Neuron (in vitro differentiated cells): Measurements from ENCODE around the gene TAF1A.

ENCODE experiments used
- H2AFZ ChIP-seq: one replicate; pipeline ENCODE4 v1.6.1; 2013; ENCODE audit warnings: low read depth, mild to moderate bottlenecking, inconsistent platforms, low read length, moderate library complexity
- H3K27me3 ChIP-seq: one replicate; pipeline ENCODE4 v1.6.1; 2013; ENCODE audit warnings: low read length; ENCODE audit not compliant: insufficient read depth
- H3K36me3 ChIP-seq: one replicate; pipeline ENCODE4 v1.6.1; 2013; ENCODE audit warnings: low read length; ENCODE audit not compliant: insufficient read depth
- H3K4me1 ChIP-seq: one replicate; pipeline ENCODE4 v1.6.1; 2013; ENCODE audit warnings: low read length; ENCODE audit not compliant: insufficient read depth
- H3K4me3 ChIP-seq: 2 replicates; pipeline ENCODE4 v1.5.1; 2013; ENCODE audit warnings: mild to moderate bottlenecking, low read length, moderate library complexity
- H3K9me3 ChIP-seq: one replicate; pipeline ENCODE4 v1.6.1; 2013; ENCODE audit warnings: low read length

The TAF1A gene

DNA sequence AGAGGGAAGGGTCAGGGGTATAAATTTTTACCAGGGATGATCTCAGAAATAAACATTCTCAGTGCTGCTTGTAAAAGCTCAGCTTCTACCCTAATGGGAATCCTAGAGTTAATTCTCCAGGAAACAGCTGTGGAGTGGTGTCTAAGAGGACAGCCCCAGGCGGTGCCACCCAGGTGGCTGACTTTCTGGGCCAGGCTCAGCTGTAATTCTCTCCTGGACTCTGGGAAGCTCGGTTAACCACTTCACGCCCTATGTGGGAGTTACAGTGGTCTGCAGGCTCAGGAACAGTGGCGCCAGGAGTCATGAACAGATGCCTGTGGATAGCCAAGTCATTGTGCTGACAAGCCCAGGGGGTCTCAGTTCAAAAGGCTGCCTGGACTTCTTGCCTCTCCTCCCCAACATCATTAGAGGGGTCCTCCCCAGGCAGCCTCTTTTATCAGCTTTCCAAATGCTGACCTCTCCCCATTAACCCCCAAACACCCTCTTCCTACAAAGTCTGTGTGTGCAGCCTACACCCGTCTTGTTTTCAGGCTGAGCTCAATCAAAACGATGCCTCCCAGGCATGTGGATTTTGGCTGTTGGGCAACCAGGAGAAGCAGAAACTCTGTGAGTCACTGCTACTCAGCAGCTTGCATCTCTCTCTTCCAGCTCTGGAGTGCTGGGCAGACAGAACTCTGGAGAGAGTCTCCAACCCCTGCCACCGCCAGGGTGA is 43.0 kb downstream of the TAF1A start:
- H3K27me3 ChIP-seq = no peaks in the 10 kb centered on the region
- H3K9me3 ChIP-seq = no peaks in the 10 kb centered on the region
- H3K4me3 ChIP-seq = no peak overlapping the region
- H2AFZ ChIP-seq = no peak overlapping the region
- H3K4me1 ChIP-seq = no peaks in the 10 kb centered on the region
- no peaks in the 10 kb centered on the region for H3K36me3 ChIP-seq

GRCh38 chr1:222546091-222546490 is 43.6 kb downstream of the TAF1A start:
- Histone ChIP-seq H2AFZ (no peak overlapping the region), H3K4me1 (no peaks in the 10 kb centered on the region), H3K4me3 (no peak overlapping the region), H3K27me3 (no peaks in the 10 kb centered on the region), H3K9me3 (no peaks in the 10 kb centered on the region), H3K36me3 (no peaks in the 10 kb centered on the region)

GRCh38 chr1:222543817-222544216 is 45.9 kb downstream of the TAF1A start:
- Histone ChIP-seq H3K4me3 (no peak overlapping the region), H3K4me1 (no peaks in the 10 kb centered on the region)

DNA sequence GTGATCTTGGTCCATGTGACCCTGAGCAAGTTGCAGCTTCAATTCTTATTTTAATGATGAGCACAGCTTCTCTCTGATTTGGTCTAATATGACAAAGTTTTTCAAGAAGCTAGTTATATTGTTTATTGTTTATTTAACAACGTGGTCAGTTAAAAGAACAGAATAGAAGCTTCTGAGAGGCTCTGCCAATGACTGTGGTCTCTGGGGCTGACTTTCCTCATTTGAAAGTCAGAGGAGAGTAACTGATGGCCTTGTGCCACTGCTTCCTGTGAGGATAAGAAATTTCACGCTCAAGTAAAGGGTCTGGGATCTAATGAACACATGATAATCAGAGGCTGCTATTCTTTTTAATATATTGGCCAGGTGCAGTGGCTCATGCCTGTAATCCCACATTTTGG is 49.1 kb downstream of the TAF1A start:
- Histone ChIP-seq H3K4me1 (no peaks in the 10 kb centered on the region), H2AFZ (no peak overlapping the region), H3K27me3 (no peaks in the 10 kb centered on the region), H3K4me3 (no peak overlapping the region), H3K9me3 (no peaks in the 10 kb centered on the region), H3K36me3 (no peaks in the 10 kb centered on the region)

More at GRCh38 chr1:222543817-222544216, 45.9 kb downstream of the TAF1A start:
- no peaks in the 10 kb centered on the region for H3K36me3 ChIP-seq
- no peaks in the 10 kb centered on the region for H3K9me3 ChIP-seq
- H2AFZ ChIP-seq = no peak overlapping the region
- no peaks in the 10 kb centered on the region for H3K27me3 ChIP-seq

- Histone ChIP-seq H3K27me3 (no peaks in the 10 kb centered on the region), H3K36me3 (no peaks in the 10 kb centered on the region), H3K4me3 (no peak overlapping the region), H2AFZ (no peak overlapping the region), H3K9me3 (no peaks in the 10 kb centered on the region), H3K4me1 (no peaks in the 10 kb centered on the region)
Measured at GRCh38 chr1:222539951-222540597, 49.7 kb downstream of the TAF1A start.

DNA sequence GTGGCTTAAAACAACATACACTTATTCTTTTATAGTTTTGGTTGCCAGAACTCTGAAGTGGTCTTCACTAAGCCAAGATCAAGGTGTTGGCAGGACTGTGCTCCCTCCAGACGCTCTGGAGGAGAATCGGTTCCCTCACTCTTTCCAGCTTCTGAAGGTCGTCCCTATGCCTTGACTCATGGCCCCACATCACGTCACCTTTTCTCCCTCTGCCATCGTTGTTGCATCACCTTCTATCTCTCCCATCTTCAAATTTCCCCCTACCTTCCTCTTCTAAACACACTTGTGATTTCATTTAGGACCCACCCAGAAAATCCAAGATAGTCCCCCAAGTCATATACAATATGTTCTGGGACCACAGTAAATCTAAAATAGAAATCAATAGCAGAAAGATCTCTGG is 54.3 kb downstream of the TAF1A start:
- Histone ChIP-seq H3K27me3 (no peaks in the 10 kb centered on the region), H3K36me3 (no peaks in the 10 kb centered on the region), H3K9me3 (no peaks in the 10 kb centered on the region), H3K4me3 (no peak overlapping the region), H3K4me1 (no peaks in the 10 kb centered on the region), H2AFZ (no peak overlapping the region)

GRCh38 chr1:222530852-222531251 is 58.9 kb downstream of the TAF1A start:
- Histone ChIP-seq H3K4me3 (no peak overlapping the region), H2AFZ (no peak overlapping the region), H3K4me1 (no peaks in the 10 kb centered on the region), H3K27me3 (peaks cover 8% of the 10 kb centered on the region), H3K9me3 (no peaks in the 10 kb centered on the region), H3K36me3 (no peaks in the 10 kb centered on the region)

DNA sequence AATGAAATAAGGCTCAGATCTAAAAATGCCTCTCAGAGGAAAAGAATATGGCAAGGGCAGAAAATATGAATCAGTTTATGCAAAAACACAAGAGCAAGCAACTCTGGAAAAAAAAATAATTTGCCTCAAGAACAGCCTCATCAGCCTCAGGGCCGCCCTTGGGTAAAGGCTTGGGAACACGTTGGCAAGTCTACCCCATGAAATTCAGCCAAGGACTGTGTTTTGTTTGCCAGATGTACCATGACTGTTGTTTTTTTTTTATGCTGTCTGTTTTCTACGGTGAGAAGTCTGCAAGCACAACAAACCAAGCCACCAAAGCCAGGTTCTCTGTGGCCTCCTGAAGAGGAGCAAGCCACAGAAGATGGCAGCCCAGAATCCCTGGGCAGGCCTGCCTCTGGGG is 59.8 kb downstream of the TAF1A start:
- H3K4me3 ChIP-seq = no peak overlapping the region
- peaks cover 8% of the 10 kb centered on the region for H3K27me3 ChIP-seq
- H3K36me3 ChIP-seq = no peaks in the 10 kb centered on the region
- H3K9me3 ChIP-seq = no peaks in the 10 kb centered on the region
- no peak overlapping the region for H2AFZ ChIP-seq
- no peaks in the 10 kb centered on the region for H3K4me1 ChIP-seq

DNA sequence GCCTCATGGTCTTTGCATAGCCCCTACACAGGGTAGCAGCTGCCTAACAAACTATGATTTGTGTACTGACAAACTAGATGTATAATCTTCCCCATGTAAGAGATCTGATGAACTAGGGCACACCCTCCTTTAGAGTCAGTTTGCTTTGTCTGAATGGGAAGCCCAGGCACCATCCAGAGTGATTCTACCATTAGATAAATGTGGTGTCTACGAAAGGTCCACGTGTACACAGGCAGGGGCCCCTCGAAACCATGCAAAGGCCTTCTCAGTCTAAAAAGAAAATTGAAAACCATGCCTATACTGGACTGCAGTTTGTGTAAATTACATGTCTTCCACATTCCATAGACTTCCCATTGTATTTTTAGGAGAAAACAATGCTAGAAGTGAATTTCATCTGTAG is 60.6 kb downstream of the TAF1A start:
- no peak overlapping the region for H3K4me3 ChIP-seq
- H3K4me1 ChIP-seq = no peaks in the 10 kb centered on the region
- peaks cover 8% of the 10 kb centered on the region for H3K27me3 ChIP-seq
- no peaks in the 10 kb centered on the region for H3K36me3 ChIP-seq
- no peak overlapping the region for H2AFZ ChIP-seq
- H3K9me3 ChIP-seq = no peaks in the 10 kb centered on the region

DNA sequence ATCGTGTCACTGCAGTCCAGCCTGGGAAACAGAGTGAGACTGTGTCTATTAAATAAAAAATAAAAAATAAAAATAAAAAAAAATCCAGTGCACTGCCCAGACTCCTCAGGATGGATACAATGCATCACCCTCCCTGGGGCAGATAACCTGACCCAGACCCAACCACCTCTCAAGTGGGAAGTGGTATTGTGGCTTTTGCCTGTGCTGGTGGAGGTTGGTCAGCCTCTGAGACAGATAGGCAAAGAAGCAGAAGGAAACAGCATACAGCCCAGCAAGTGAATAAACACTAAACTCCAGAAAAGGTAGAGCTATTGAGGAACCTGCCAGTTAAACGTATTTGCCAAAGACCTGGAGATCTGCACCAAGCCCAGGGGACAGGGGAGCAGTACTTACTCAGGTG is 63.8 kb downstream of the TAF1A start:
- Histone ChIP-seq H3K9me3 (no peaks in the 10 kb centered on the region), H2AFZ (no peak overlapping the region), H3K4me1 (no peaks in the 10 kb centered on the region), H3K36me3 (no peaks in the 10 kb centered on the region), H3K27me3 (peaks cover 8% of the 10 kb centered on the region), H3K4me3 (no peak overlapping the region)

DNA sequence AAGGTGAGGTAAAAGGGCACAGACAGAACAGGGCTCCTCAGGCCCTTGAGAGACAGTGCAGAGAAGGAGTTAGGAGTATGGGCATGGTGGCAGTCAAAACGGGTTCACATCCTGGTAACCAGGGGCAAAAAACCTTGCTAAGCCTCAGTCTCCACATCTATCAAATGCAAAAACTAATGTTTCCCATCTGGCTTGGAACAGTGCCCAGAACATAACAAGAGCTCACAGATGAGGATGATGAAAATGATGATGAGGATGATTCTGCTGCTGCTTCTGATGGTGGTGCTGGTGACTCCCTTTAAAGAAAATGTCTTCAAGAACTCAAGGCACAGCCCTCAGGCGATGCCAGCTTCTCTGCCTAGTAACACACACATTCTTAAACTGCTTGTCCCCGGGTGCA is 65.9 kb downstream of the TAF1A start:
- peaks cover 2% of the 10 kb centered on the region for H3K27me3 ChIP-seq
- H3K36me3 ChIP-seq = no peaks in the 10 kb centered on the region
- H3K4me1 ChIP-seq = no peaks in the 10 kb centered on the region
- H3K9me3 ChIP-seq = no peaks in the 10 kb centered on the region
- no peak overlapping the region for H3K4me3 ChIP-seq
- no peak overlapping the region for H2AFZ ChIP-seq

GRCh38 chr1:222522105-222522915 is 67.4 kb downstream of the TAF1A start:
- no peaks in the 10 kb centered on the region for H3K4me1 ChIP-seq
- no peak overlapping the region for H3K4me3 ChIP-seq

More at GRCh38 chr1:222522105-222522915, 67.4 kb downstream of the TAF1A start:
- no peak overlapping the region for H2AFZ ChIP-seq
- H3K9me3 ChIP-seq = no peaks in the 10 kb centered on the region
- H3K27me3 ChIP-seq = peaks cover 2% of the 10 kb centered on the region
- no peaks in the 10 kb centered on the region for H3K36me3 ChIP-seq
